ENCODE data around the gene MFSD11.

DNA sequence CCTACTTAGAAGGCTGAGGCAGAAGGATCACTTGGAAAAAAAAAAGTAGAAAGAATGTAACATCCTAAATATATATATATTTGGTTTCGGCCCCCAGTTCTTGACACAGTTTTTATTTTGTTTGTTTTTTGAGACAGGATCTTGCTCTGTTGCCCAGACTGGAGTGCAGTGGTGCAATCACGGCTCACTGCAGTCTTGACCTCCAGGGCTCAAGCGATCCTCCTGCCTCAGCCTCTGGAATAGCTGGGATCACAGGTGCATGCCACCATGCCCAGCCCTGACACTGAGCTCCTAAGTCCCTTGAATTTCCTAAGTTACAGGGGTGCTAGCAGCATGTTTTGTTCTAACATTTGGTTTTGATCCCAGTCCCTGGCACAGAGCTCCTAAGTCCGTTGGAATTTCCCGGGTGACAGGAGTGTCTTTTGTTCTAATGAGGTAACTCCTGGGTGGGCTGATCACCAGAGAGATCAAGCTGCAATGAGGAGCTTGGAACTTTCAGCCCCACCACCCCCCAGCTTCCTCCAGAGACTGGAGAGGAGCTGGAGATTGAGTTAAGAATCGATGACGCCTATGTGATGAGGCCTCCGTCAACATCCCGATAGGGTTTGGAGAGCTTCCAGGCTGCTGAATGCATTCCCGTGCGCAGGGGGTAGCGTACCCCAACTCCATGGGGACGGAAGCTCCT is 47.2 kb upstream of the MFSD11 start:
- TF ChIP-seq, protein P1, sequence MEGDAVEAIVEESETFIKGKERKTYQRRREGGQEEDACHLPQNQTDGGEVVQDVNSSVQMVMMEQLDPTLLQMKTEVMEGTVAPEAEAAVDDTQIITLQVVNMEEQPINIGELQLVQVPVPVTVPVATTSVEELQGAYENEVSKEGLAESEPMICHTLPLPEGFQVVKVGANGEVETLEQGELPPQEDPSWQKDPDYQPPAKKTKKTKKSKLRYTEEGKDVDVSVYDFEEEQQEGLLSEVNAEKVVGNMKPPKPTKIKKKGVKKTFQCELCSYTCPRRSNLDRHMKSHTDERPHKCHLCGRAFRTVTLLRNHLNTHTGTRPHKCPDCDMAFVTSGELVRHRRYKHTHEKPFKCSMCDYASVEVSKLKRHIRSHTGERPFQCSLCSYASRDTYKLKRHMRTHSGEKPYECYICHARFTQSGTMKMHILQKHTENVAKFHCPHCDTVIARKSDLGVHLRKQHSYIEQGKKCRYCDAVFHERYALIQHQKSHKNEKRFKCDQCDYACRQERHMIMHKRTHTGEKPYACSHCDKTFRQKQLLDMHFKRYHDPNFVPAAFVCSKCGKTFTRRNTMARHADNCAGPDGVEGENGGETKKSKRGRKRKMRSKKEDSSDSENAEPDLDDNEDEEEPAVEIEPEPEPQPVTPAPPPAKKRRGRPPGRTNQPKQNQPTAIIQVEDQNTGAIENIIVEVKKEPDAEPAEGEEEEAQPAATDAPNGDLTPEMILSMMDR (IDR thresholded peaks at IDR 0.05) = no peak
- TF ChIP-seq NR3C1 (IDR thresholded peaks at IDR 0.05) = no peak
- no peak for TF ChIP-seq CBX8 (IDR thresholded peaks at IDR 0.05)
- no peak for TF ChIP-seq RFX5 (IDR thresholded peaks at IDR 0.05)
- no peak for TF ChIP-seq POLR2A (IDR thresholded peaks at IDR 0.05; ENCODE audit: low read length)
